Measurements from ENCODE around the gene DOLK. TPM values are rescaled to one million over a fixed set of nuclear protein-coding genes. Genes with fewer than 3 reads are reported as not detected.

Gene DOLK
- total RNA-seq, 1 experiment from 2014 or later, result 12.0 TPM

DNA sequence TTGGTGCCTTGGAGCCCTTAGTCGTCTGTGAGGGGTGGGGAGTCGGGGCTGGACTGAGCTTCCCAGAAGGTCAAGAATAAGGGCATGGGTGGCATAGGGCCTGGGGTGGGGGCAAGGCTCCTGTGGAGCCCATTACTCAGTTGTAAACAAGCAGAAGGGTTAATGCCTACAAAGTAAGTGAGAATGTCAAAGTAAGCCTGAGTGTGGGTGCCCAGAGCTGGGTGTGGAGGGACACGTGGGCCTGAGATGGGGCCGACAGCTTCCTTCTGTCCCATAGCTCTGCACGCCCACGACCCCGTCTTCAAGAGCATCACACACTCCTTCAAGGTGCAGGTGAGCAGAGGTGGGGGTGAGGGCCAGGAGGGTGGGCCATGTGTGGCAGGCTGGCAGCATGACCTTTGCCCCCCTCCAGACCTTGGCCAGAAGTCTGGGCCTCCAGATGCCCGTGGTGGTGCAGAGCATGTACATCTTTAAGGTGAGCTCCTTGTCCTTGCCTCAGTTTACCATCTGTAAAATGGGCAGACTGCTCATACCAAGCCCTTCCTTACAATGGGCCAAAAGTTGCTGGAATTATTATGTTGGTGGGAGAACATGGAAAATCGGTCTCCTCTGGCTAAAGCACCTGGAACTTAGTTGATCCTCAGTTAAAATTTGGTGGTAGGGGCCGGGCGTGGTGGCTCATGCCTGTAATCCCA lies 11.1 kb downstream of the DOLK start:
- ChIA-PET POLR2A (no interaction called here), CTCF (interaction anchor here (1.7 kb wide), 1 partner anchor 73 kb away, joined by 3 read pairs; no protein-coding TSS in a partner anchor)
- no peaks in the 10 kb centered on the region for H4K20me1 ChIP-seq (ENCODE audit: insufficient read depth)

More for the DNA sequence above, 11.1 kb downstream of the DOLK start:
- TF ChIP-seq, protein P1, sequence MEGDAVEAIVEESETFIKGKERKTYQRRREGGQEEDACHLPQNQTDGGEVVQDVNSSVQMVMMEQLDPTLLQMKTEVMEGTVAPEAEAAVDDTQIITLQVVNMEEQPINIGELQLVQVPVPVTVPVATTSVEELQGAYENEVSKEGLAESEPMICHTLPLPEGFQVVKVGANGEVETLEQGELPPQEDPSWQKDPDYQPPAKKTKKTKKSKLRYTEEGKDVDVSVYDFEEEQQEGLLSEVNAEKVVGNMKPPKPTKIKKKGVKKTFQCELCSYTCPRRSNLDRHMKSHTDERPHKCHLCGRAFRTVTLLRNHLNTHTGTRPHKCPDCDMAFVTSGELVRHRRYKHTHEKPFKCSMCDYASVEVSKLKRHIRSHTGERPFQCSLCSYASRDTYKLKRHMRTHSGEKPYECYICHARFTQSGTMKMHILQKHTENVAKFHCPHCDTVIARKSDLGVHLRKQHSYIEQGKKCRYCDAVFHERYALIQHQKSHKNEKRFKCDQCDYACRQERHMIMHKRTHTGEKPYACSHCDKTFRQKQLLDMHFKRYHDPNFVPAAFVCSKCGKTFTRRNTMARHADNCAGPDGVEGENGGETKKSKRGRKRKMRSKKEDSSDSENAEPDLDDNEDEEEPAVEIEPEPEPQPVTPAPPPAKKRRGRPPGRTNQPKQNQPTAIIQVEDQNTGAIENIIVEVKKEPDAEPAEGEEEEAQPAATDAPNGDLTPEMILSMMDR (IDR thresholded peaks at IDR 0.05 in 2 of 3, conservative IDR thresholded peaks at IDR 0.05 in 1 of 3; ENCODE audit: borderline replicate concordance in 1 of 3, insufficient read depth in 1 of 3, low read depth in 2 of 3, low read length in 2 of 3), result no peak
- TF ChIP-seq JUND (IDR thresholded peaks at IDR 0.05) (no peak), YY1 (IDR thresholded peaks at IDR 0.05; ENCODE audit: extremely low read depth, insufficient replicate concordance, low read depth, low read length) (no peak), POLR2A (IDR thresholded peaks at IDR 0.05; ENCODE audit: borderline replicate concordance, extremely low read depth, insufficient read depth, insufficient read length) (no peak), SRF (IDR thresholded peaks at IDR 0.05; ENCODE audit: low read depth) (no peak), ZNF274 (IDR thresholded peaks at IDR 0.05; ENCODE audit: low read depth, low read length) (no peak), SP1 (IDR thresholded peaks at IDR 0.05; ENCODE audit: low read depth) (no peak), POLR2AphosphoS5 (IDR thresholded peaks at IDR 0.05; ENCODE audit: low read depth, low read length) (no peak), CBX3 (IDR thresholded peaks at IDR 0.05; ENCODE audit: low read depth) (no peak), FOSL1 (IDR thresholded peaks at IDR 0.05; ENCODE audit: low read depth) (no peak), ELF1 (IDR thresholded peaks at IDR 0.05; ENCODE audit: borderline replicate concordance, low read depth) (no peak), EZH2 (IDR thresholded peaks at IDR 0.05) (no peak), EZH2phosphoT487 (IDR thresholded peaks at IDR 0.05; ENCODE audit: borderline replicate concordance) (no peak), CEBPB (IDR thresholded peaks at IDR 0.05; ENCODE audit: low read depth) (no peak), TCF7L2 (IDR thresholded peaks at IDR 0.05; ENCODE audit: borderline replicate concordance, extremely low read depth, insufficient read depth, insufficient read length) (no peak), ZFX (IDR thresholded peaks at IDR 0.05) (no peak), EGR1 (IDR thresholded peaks at IDR 0.05; ENCODE audit: low read depth) (no peak)
- TF ChIP-seq, protein P2, sequence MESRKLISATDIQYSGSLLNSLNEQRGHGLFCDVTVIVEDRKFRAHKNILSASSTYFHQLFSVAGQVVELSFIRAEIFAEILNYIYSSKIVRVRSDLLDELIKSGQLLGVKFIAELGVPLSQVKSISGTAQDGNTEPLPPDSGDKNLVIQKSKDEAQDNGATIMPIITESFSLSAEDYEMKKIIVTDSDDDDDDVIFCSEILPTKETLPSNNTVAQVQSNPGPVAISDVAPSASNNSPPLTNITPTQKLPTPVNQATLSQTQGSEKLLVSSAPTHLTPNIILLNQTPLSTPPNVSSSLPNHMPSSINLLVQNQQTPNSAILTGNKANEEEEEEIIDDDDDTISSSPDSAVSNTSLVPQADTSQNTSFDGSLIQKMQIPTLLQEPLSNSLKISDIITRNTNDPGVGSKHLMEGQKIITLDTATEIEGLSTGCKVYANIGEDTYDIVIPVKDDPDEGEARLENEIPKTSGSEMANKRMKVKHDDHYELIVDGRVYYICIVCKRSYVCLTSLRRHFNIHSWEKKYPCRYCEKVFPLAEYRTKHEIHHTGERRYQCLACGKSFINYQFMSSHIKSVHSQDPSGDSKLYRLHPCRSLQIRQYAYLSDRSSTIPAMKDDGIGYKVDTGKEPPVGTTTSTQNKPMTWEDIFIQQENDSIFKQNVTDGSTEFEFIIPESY (IDR thresholded peaks at IDR 0.05; ENCODE audit: extremely low read depth, insufficient replicate concordance, low read length), result no peak
- TF ChIP-seq, protein P3, sequence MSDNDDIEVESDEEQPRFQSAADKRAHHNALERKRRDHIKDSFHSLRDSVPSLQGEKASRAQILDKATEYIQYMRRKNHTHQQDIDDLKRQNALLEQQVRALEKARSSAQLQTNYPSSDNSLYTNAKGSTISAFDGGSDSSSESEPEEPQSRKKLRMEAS (IDR thresholded peaks at IDR 0.05), result no peak
- TF ChIP-seq, protein P4, sequence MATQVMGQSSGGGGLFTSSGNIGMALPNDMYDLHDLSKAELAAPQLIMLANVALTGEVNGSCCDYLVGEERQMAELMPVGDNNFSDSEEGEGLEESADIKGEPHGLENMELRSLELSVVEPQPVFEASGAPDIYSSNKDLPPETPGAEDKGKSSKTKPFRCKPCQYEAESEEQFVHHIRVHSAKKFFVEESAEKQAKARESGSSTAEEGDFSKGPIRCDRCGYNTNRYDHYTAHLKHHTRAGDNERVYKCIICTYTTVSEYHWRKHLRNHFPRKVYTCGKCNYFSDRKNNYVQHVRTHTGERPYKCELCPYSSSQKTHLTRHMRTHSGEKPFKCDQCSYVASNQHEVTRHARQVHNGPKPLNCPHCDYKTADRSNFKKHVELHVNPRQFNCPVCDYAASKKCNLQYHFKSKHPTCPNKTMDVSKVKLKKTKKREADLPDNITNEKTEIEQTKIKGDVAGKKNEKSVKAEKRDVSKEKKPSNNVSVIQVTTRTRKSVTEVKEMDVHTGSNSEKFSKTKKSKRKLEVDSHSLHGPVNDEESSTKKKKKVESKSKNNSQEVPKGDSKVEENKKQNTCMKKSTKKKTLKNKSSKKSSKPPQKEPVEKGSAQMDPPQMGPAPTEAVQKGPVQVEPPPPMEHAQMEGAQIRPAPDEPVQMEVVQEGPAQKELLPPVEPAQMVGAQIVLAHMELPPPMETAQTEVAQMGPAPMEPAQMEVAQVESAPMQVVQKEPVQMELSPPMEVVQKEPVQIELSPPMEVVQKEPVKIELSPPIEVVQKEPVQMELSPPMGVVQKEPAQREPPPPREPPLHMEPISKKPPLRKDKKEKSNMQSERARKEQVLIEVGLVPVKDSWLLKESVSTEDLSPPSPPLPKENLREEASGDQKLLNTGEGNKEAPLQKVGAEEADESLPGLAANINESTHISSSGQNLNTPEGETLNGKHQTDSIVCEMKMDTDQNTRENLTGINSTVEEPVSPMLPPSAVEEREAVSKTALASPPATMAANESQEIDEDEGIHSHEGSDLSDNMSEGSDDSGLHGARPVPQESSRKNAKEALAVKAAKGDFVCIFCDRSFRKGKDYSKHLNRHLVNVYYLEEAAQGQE (IDR thresholded peaks at IDR 0.05; ENCODE audit: low read depth), result no peak
- no peak overlapping the region for H3K27ac ChIP-seq (ENCODE audit: low read depth, low read length)
- H3K79me2 ChIP-seq (ENCODE audit: insufficient read depth, low read length), result no peaks in the 10 kb centered on the region
- RAD21 ChIA-PET (ENCODE audit: low non-redundant PET in 1 of 2, low total read pairs in 2 of 2, uncharacterized antibody in 2 of 2, unreplicated experiment in 2 of 2), result no interaction called here
- BruUV-seq (replicated peaks), result no TSS peak
- H3K4me2 ChIP-seq (ENCODE audit: low read length), result no peak overlapping the region
- H3K9me2 ChIP-seq (ENCODE audit: insufficient read depth), result no peaks in the 10 kb centered on the region
- no peak overlapping the region for H2AFZ ChIP-seq (ENCODE audit: low read depth, low read length, poor library complexity, severe bottlenecking)
- intact Hi-C loops (cut with micrococcal nuclease), result no loop called here
- ATAC-seq (no peak), DNase-seq (ENCODE audit: low read depth, low spot score) (no peak)
- H3K9me3 ChIP-seq (ENCODE audit: control insufficient read depth in 1 of 2, insufficient read depth in 1 of 2, low read depth in 1 of 2, low read length in 2 of 2), result no peaks in the 10 kb centered on the region
- no peaks in the 10 kb centered on the region for H3K27me3 ChIP-seq (ENCODE audit: insufficient read depth, low read length)
- no peak overlapping the region for H3K9ac ChIP-seq (ENCODE audit: low read length)
- no peak overlapping the region for H3K4me3 ChIP-seq (replicated peaks in 1 of 2; ENCODE audit: low read depth in 1 of 2, low read length in 2 of 2)
- no peaks in the 10 kb centered on the region for H3K36me3 ChIP-seq (ENCODE audit: control insufficient read depth in 1 of 2, insufficient read depth in 2 of 2, low read length in 2 of 2)
- no peaks in the 10 kb centered on the region for H3K4me1 ChIP-seq (ENCODE audit: control insufficient read depth in 1 of 2, insufficient read depth in 2 of 2, low read length in 2 of 2)
